Hematopoietic multipotent progenitor cell (in vitro differentiated cells): ENCODE data around the gene CFAP43. TPM values are rescaled to one million over a fixed set of nuclear protein-coding genes. Genes with fewer than 3 reads are reported as not detected.
"Not testable (repeated sequence)": the region's sequence is repeated elsewhere in the genome, so short reads cannot be mapped to it uniquely, and the experiment has no call there.

Source experiments
- DNase-seq, 3 donors: peaks; one replicate each; pipeline ENCODE4 v3.0.0-alpha.2; 2011 to 2015; ENCODE audit warnings: low read depth in 2 of 3, low spot score in 2 of 3
- total RNA-seq: library from RNA; depleted of rRNA; stranded (reverse); fragments of >200 nt; gene quantifications from one replicate; pipeline ENCODE4 v1.2.3, GENCODE V29; 2012

CFAP43 gene
- total RNA-seq, 1 donor = 0.54 TPM

- no peak for DNase-seq
Observed at GRCh38 chr10:104256335-104256961, 24.3 kb upstream of the CFAP43 start.

- no peak for DNase-seq
Observed at GRCh38 chr10:104255311-104255981, 23.3 kb upstream of the CFAP43 start.

- peak in 2 of 3 donors; percentile 43 to 59 for DNase-seq
Observed at GRCh38 chr10:104254493-104255310, 22.5 kb upstream of the CFAP43 start, which contains the start of gene GSTO1. TSS of gene GSTO1 (plus strand) at chr10:104254892. CDS start at chr10:104254929, 37 bp downstream.

GRCh38 chr10:104253606-104254410, 21.6 kb upstream of the CFAP43 start:
- DNase-seq = no peak

- DNase-seq = no peak
Observed at GRCh38 chr10:104253106-104253505, 20.9 kb upstream of the CFAP43 start.

GRCh38 chr10:104252368-104252767, 20.2 kb upstream of the CFAP43 start:
- DNase-seq = no peak

- no peak for DNase-seq
Observed at GRCh38 chr10:104251443-104251842, 19.3 kb upstream of the CFAP43 start.

GRCh38 chr10:104250371-104250770, 18.2 kb upstream of the CFAP43 start:
- no peak for DNase-seq

GRCh38 chr10:104248931-104249330, 16.8 kb upstream of the CFAP43 start:
- DNase-seq = not testable (repeated sequence)

- peak in 2 of 3 donors; percentile 59 to 78 for DNase-seq
Observed at GRCh38 chr10:104247513-104248146, 15.5 kb upstream of the CFAP43 start.

- DNase-seq = peak in 2 of 3 donors; percentile 71 to 78
Observed at GRCh38 chr10:104246976-104247375, 14.8 kb upstream of the CFAP43 start.

- no peak for DNase-seq
Observed at GRCh38 chr10:104245066-104245632, 13.0 kb upstream of the CFAP43 start.

- DNase-seq = no peak
Observed at GRCh38 chr10:104243512-104243911, 11.3 kb upstream of the CFAP43 start.

GRCh38 chr10:104243009-104243408, 10.8 kb upstream of the CFAP43 start:
- not testable (repeated sequence) for DNase-seq

- no peak for DNase-seq
Observed at GRCh38 chr10:104242545-104242944, 10.4 kb upstream of the CFAP43 start.

- peak in 1 of 3 donors; percentile 39 for DNase-seq
Observed at GRCh38 chr10:104240078-104240477, 7.9 kb upstream of the CFAP43 start.

- DNase-seq = no peak
Observed at GRCh38 chr10:104235801-104236200, 3.6 kb upstream of the CFAP43 start.

- no peak for DNase-seq
Observed at GRCh38 chr10:104234934-104235333, 2.8 kb upstream of the CFAP43 start.

- DNase-seq = no peak
Observed at GRCh38 chr10:104233817-104234216, 1.7 kb upstream of the CFAP43 start.

GRCh38 chr10:104232613-104233102, 494 bp upstream of the CFAP43 start:
- DNase-seq = no peak
